Measurements from ENCODE around the gene LARP4B. TPM values are rescaled to one million over a fixed set of nuclear protein-coding genes. Genes with fewer than 3 reads are reported as not detected.

The LARP4B gene
- total RNA-seq, 4 donors from 2014 or later: 51.2 to 60.8 (median 56.5) TPM

GRCh38 chr10:966466-967235 is 35.1 kb upstream of the LARP4B start:
- no peak for TF ChIP-seq CTCF (IDR thresholded peaks at IDR 0.05; ENCODE audit: low read depth)

- no peak for TF ChIP-seq CTCF (IDR thresholded peaks at IDR 0.05; ENCODE audit: low read depth)
These were observed 33.5 kb upstream of the LARP4B start for GRCh38 chr10:964988-965417.

- TF ChIP-seq CTCF (IDR thresholded peaks at IDR 0.05; ENCODE audit: low read depth): no peak
These were observed 32.9 kb upstream of the LARP4B start for GRCh38 chr10:964321-964987.

- TF ChIP-seq CTCF (IDR thresholded peaks at IDR 0.05; ENCODE audit: low read depth): no peak
These were observed 32.1 kb upstream of the LARP4B start for GRCh38 chr10:963655-964054.

GRCh38 chr10:963186-963585 is 31.7 kb upstream of the LARP4B start:
- no peak for TF ChIP-seq CTCF (IDR thresholded peaks at IDR 0.05; ENCODE audit: low read depth)

GRCh38 chr10:962342-962741 is 30.8 kb upstream of the LARP4B start:
- TF ChIP-seq CTCF (IDR thresholded peaks at IDR 0.05; ENCODE audit: low read depth): no peak

- no peak for TF ChIP-seq CTCF (IDR thresholded peaks at IDR 0.05; ENCODE audit: low read depth)
These were observed 27.4 kb upstream of the LARP4B start for GRCh38 chr10:958856-959255.

Data from subcutaneous adipose tissue (tissue), 4 donors.